HG03025 (cell line): ENCODE results near the gene PLA2G5.

Source experiments
- ATAC-seq: cut with Tn5 transposase; IDR thresholded peaks from one replicate; pipeline ENCODE4 v1.9.1; 2021; ENCODE audit warnings: mild to moderate bottlenecking, moderate library complexity; ENCODE audit not compliant: unreplicated experiment, low FRiP score

PLA2G5 gene

DNA sequence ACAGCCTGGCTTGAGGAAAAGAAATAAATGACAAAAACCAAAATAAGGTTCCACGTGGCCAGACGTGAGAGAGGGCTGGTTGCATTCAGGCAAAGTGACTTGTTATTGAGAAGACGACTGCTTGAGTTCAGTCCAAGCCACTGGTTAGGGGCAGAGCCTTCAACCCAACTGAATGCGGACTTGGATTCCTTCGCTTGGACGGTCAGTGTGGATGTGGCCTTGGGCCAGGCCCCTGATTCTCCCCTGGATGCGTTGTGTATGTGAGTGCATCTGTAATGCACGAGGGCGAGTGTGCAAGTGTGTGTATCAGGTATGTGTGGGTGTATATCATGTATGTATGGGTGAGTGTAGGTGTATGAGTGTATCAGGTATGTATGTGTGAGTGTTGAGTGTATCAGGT, 71.0 kb downstream of the PLA2G5 start:
- no peak for ATAC-seq

DNA sequence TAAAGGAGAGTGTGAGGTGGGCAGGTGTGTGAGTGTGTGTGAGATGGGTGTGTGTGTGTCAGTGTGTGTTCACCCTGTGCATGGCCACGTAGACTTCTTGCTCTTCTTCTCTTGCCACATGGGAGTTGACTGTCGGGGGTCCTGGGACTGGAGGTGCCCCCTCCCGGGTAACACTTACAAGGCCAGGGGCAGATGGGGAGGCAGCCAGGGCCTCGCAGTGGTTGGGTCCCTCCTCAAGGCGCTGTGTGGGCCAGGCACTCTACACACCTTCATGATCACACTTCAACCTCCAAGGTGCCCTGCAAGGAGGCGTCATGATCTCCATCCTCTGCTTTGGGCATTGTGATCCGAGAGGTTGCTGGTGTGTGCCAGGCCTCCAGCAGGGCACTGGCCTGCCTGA, 71.5 kb downstream of the PLA2G5 start:
- no peak for ATAC-seq
